H1 (cell line): ENCODE data around the gene TRIM47. TPM values are rescaled to one million over a fixed set of nuclear protein-coding genes. Genes with fewer than 3 reads are reported as not detected.

Experiments used
- BRCA1 ChIP-seq: IDR thresholded peaks from 2 replicates; pipeline ENCODE4 v1.6.1; 2012; ENCODE audit warnings: low read depth, low read length, improper control_type of control experiment
- CHD2 ChIP-seq: IDR thresholded peaks from 2 replicates; pipeline ENCODE4 v1.6.1; 2012; ENCODE audit warnings: low read length, improper control_type of control experiment
- CHD7 ChIP-seq: fragments of 300-600 bp; sonication (generic); IDR thresholded peaks from 2 replicates; pipeline ENCODE4 v1.7.1; 2012; ENCODE audit warnings: low read length, moderate library complexity, mild to moderate bottlenecking, inconsistent platforms; ENCODE audit not compliant: insufficient replicate concordance
- CTBP2 ChIP-seq: IDR thresholded peaks from 2 replicates; pipeline ENCODE4 v1.7.0; 2011; ENCODE audit warnings: borderline replicate concordance, mild to moderate bottlenecking, moderate library complexity, mixed read lengths, low read length; ENCODE audit not compliant: insufficient read depth, insufficient read length
- HDAC2 ChIP-seq, 2 experiments: fragments of 300-600 bp in 1 of 2; sonication (generic) in 1 of 2; IDR thresholded peaks; 2 replicates each; pipeline ENCODE4 v1.6.1; 2011 to 2012; ENCODE audit warnings: low read depth in 2 of 2, low read length in 2 of 2, mild to moderate bottlenecking in 2 of 2, moderate library complexity in 2 of 2, borderline replicate concordance in 1 of 2, inconsistent platforms in 1 of 2
- KDM5A ChIP-seq: fragments of 200-600 bp; IDR thresholded peaks from 2 replicates; pipeline ENCODE4 v1.7.1; 2012; ENCODE audit warnings: mild to moderate bottlenecking, low read length, inconsistent platforms, mixed read lengths
- RFX5 ChIP-seq: IDR thresholded peaks from 2 replicates; pipeline ENCODE4 v1.6.1; 2011; ENCODE audit warnings: low read depth, low read length, improper control_type of control experiment, borderline replicate concordance
- SP2 ChIP-seq: IDR thresholded peaks from 2 replicates; pipeline ENCODE4 v1.6.1; 2012; ENCODE audit warnings: mild to moderate bottlenecking, low read length, inconsistent platforms
- TAF7 ChIP-seq: optimal IDR thresholded peaks from 2 replicates; pipeline ENCODE3; 2011; ENCODE audit warnings: low read depth, mild to moderate bottlenecking, inconsistent platforms, low read length, moderate library complexity, borderline replicate concordance
- TCF12 ChIP-seq: IDR thresholded peaks from 2 replicates; pipeline ENCODE4 v1.6.1; 2011; ENCODE audit warnings: low read depth, mild to moderate bottlenecking, low read length
- polyA plus RNA-seq, 7 experiments: library from polyadenylated mRNA; depleted of rRNA in 3 of 7; stranded (reverse) in 5 of 7; unstranded in 2 of 7; fragments of >200 nt in 5 of 7; fragments of 200-250 nt in 2 of 7; gene quantifications; 1 replicate in 5 of 7; 2 replicates in 1 of 7; 4 replicates in 1 of 7; pipeline versions ENCODE4 v1.2.1 to v1.2.3, GENCODE V29; 2011 to 2013; ENCODE audit warnings: missing spikeins in 2 of 7, mixed read lengths in 2 of 7
- total RNA-seq: library from RNA; stranded (reverse); fragmentation: NEBNext Ultra II Directional; extraction: Animal tissue kit (Norgen Biotek cat#: 25700); gene quantifications from 2 replicates; pipeline ENCODE4 v1.2.1, GENCODE V29; 2021

The TRIM47 gene
- total and polyA plus RNA-seq, 2 of the 8 experiments (the other 6 are each of a cell fraction or from before 2014, with no cell fraction given) = 6.3 to 6.4 TPM

- TF ChIP-seq BRCA1 (no peak), TCF12 (no peak), CHD2 (peak; percentile 29; the same call in 1 of the 2 replicates), SP2 (no peak), CHD7 (no peak), HDAC2 (IDR thresholded peaks at IDR 0.05; ENCODE audit: borderline replicate concordance in 1 of 2, low read depth in 2 of 2, low read length in 2 of 2) (no peak), CTBP2 (no peak), TAF7 (no peak), KDM5A (no peak), RFX5 (no peak)
These were observed at the start of gene TRIM47 (continued) for GRCh38 chr17:75878174-75878998.
